T-cell (primary cell): ENCODE data around the gene TOM1L2. TPM values are rescaled to one million over a fixed set of nuclear protein-coding genes. Genes with fewer than 3 reads are reported as not detected.

ENCODE experiments used
- ATAC-seq, 4 experiments: fragments of 200-7000 bp in 3 of 4; fragments of 150-1000 bp in 1 of 4; cut with Tn5 transposase; replicated peaks in 1 of 4; 1 replicate in 3 of 4; 2 replicates in 1 of 4; pipeline ENCODE4 v1.10.0; 2021; ENCODE audit warnings: moderate library complexity in 3 of 4, mild to moderate bottlenecking in 2 of 4, moderate number of reproducible peaks in 1 of 4
- CTCF ChIA-PET, 2 donors: fragments of 300-600 bp; sonication (Branson Sonifier 250); formaldehyde crosslinking; loops; one replicate each; lab custom pipeline; 2022; ENCODE audit warnings: antibody characterized with exemption in 2 of 2; lab: Charles Lee
- POLR2A ChIA-PET, 2 donors: fragments of 300-600 bp; sonication (Branson Sonifier 250); formaldehyde crosslinking; loops; one replicate each; lab custom pipeline; 2022; ENCODE audit warnings: antibody characterized with exemption in 2 of 2; lab: Charles Lee
- DNase-seq, 35 experiments: peaks; one replicate each; pipeline versions ENCODE4 v3.0.0 to v3.0.0-alpha.2; 2013 to 2023
- H3K27ac ChIP-seq: one replicate; pipeline ENCODE4 v1.5.1; 2013; ENCODE audit warnings: low read length
- H3K27me3 ChIP-seq, 2 experiments: replicated peaks in 1 of 2; 1 replicate in 1 of 2; 2 replicates in 1 of 2; pipeline versions ENCODE4 v1.6.1 to v1.7.0; 2013; ENCODE audit warnings: low read length in 1 of 2, mixed read lengths in 1 of 2; ENCODE audit not compliant: control insufficient read depth in 2 of 2, insufficient read depth in 2 of 2; ENCODE audit errors: extremely low read depth in 1 of 2
- H3K36me3 ChIP-seq, 2 donors: 1 replicate in 1 of 2; 2 replicates in 1 of 2; pipeline versions ENCODE4 v1.6.1 to v1.7.0; 2013; ENCODE audit warnings: low read length in 1 of 2; ENCODE audit not compliant: control insufficient read depth in 2 of 2, insufficient read depth in 1 of 2; ENCODE audit errors: extremely low read depth in 1 of 2
- H3K4me1 ChIP-seq, 2 experiments: 1 replicate in 1 of 2; 2 replicates in 1 of 2; pipeline versions ENCODE4 v1.6.1 to v1.7.0; 2013; ENCODE audit warnings: low read length in 2 of 2, mixed read lengths in 1 of 2; ENCODE audit not compliant: insufficient read depth in 2 of 2, control insufficient read depth in 1 of 2; ENCODE audit errors: extremely low read depth in 1 of 2
- H3K4me3 ChIP-seq, 2 donors: 1 replicate in 1 of 2; 2 replicates in 1 of 2; pipeline versions ENCODE4 v1.5.1 to v1.7.0; 2013; ENCODE audit warnings: mild to moderate bottlenecking in 2 of 2, low read length in 1 of 2, moderate library complexity in 1 of 2; ENCODE audit not compliant: control insufficient read depth in 1 of 2; ENCODE audit errors: extremely low read depth in 1 of 2
- H3K9me3 ChIP-seq: 2 replicates; pipeline ENCODE4 v1.7.0; 2013
- H3K27ac Mint-ChIP-seq, 2 donors: one replicate each; pipeline ENCODE4 v1.8.0; 2020 to 2021; ENCODE audit warnings: mild to moderate bottlenecking in 2 of 2, mixed read lengths in 2 of 2
- H3K27me3 Mint-ChIP-seq, 2 donors: one replicate each; pipeline ENCODE4 v1.8.0; 2021 to 2022; ENCODE audit warnings: mixed read lengths in 2 of 2
- H3K36me3 Mint-ChIP-seq: one replicate; pipeline ENCODE4 v1.8.0; 2021; ENCODE audit warnings: mixed read lengths
- H3K4me1 Mint-ChIP-seq, 3 donors: one replicate each; pipeline ENCODE4 v1.8.0; 2020 to 2022; ENCODE audit warnings: mixed read lengths in 3 of 3, mild to moderate bottlenecking in 1 of 3
- H3K4me3 Mint-ChIP-seq, 3 donors: one replicate each; pipeline ENCODE4 v1.8.0; 2020 to 2022; ENCODE audit warnings: mild to moderate bottlenecking in 3 of 3, mixed read lengths in 3 of 3, moderate library complexity in 3 of 3
- H3K9me3 Mint-ChIP-seq, 3 donors: one replicate each; pipeline ENCODE4 v1.8.0; 2020 to 2022; ENCODE audit warnings: mixed read lengths in 3 of 3
- WGBS: methylation state at CpG from one replicate; pipeline ENCODE4 v1.1.5; 2013; ENCODE audit warnings: missing lambda C conversion rate; ENCODE audit not compliant: insufficient coverage; 5-methylcytosine and 5-hydroxymethylcytosine counted together
- total RNA-seq, 35 experiments: library from RNA in 6 of 35; stranded (reverse) in 6 of 35; fragments of 120-200 nt in 1 of 35; gene quantifications; one replicate each; pipeline versions ENCODE4 v1.2.1 to v1.2.4 and lab custom pipeline; 2013 to 2026

TOM1L2 gene
- total RNA-seq, 5 donors from 2014 or later (not counting 1 experiment from before 2014, with no cell fraction given): 57.5 to 71.5 (median 61.9) TPM

- 40% methylated on average over 3 of the region's 3 CpGs for WGBS
- Mint-ChIP-seq H3K4me1 (no peaks in the 10 kb centered on the region), H3K36me3 (no peaks in the 10 kb centered on the region), H3K4me3 (no peak overlapping the region), H3K27ac (no peak overlapping the region), H3K27me3 (no peaks in the 10 kb centered on the region), H3K9me3 (no peaks in the 10 kb centered on the region)
- no peaks in the 10 kb centered on the region for H3K36me3 ChIP-seq
- no peaks in the 10 kb centered on the region for H3K9me3 ChIP-seq
- no peaks in the 10 kb centered on the region for H3K27me3 ChIP-seq
- ATAC-seq (no peak), DNase-seq (peak in 1 of 35 experiments; percentile 16)
- H3K4me3 ChIP-seq: no peak overlapping the region
- ChIA-PET CTCF (no interaction called here), POLR2A (no interaction called here)
- H3K27ac ChIP-seq: no peak overlapping the region
- H3K4me1 ChIP-seq: no peaks in the 10 kb centered on the region
Observed at GRCh38 chr17:17985555-17985954, 13.4 kb upstream of the TOM1L2 start.

GRCh38 chr17:17985153-17985552, 13.0 kb upstream of the TOM1L2 start:
- ATAC-seq (no peak), DNase-seq (no peak)
- H3K36me3 Mint-ChIP-seq: no peaks in the 10 kb centered on the region
- no peaks in the 10 kb centered on the region for H3K4me1 Mint-ChIP-seq
- Histone ChIP-seq H3K4me1 (no peaks in the 10 kb centered on the region), H3K4me3 (no peak overlapping the region), H3K27ac (no peak overlapping the region), H3K27me3 (no peaks in the 10 kb centered on the region), H3K9me3 (no peaks in the 10 kb centered on the region), H3K36me3 (no peaks in the 10 kb centered on the region)
- no peaks in the 10 kb centered on the region for H3K9me3 Mint-ChIP-seq
- no peak overlapping the region for H3K4me3 Mint-ChIP-seq
- ChIA-PET POLR2A (no interaction called here), CTCF (interaction anchor here in 1 of 2 donors (0.5 kb wide), 1 partner anchor 94 kb away, joined by 3 read pairs; no protein-coding TSS in a partner anchor)
- no CpG with 5 or more reads among the region's 2 CpGs for WGBS
- H3K27ac Mint-ChIP-seq: no peak overlapping the region
- H3K27me3 Mint-ChIP-seq: no peaks in the 10 kb centered on the region

DNA sequence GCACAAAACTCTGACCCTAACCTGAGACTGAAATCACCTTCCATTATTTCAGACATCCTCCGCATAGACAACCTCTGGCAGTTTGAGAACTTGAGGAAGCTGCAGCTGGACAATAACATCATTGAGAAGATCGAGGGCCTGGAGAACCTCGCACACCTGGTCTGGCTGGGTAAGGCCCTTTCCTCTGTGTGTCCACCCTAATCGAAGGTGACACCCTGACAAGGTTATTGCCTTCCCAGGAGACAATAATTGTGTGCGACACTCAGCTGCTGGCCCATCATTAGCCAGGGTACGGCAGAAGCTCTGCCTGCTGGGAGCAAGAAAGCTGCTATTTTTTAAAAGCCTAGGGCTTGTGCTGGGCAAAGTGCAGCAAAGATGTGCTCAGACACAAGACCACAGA, 11.6 kb upstream of the TOM1L2 start:
- WGBS: 92% methylated on average over 5 of the region's 6 CpGs
- Histone ChIP-seq H3K27ac (no peak overlapping the region), H3K36me3 (no peaks in the 10 kb centered on the region), H3K27me3 (no peaks in the 10 kb centered on the region), H3K9me3 (no peaks in the 10 kb centered on the region), H3K4me1 (no peaks in the 10 kb centered on the region), H3K4me3 (no peak overlapping the region)
- no peaks in the 10 kb centered on the region for H3K36me3 Mint-ChIP-seq
- H3K4me1 Mint-ChIP-seq: no peaks in the 10 kb centered on the region
- H3K9me3 Mint-ChIP-seq: no peaks in the 10 kb centered on the region
- ChIA-PET CTCF (no interaction called here), POLR2A (no interaction called here)
- H3K27ac Mint-ChIP-seq: no peak overlapping the region
- no peak for DNase-seq
- no peaks in the 10 kb centered on the region for H3K27me3 Mint-ChIP-seq
- ATAC-seq: no peak
- no peak overlapping the region for H3K4me3 Mint-ChIP-seq

DNA sequence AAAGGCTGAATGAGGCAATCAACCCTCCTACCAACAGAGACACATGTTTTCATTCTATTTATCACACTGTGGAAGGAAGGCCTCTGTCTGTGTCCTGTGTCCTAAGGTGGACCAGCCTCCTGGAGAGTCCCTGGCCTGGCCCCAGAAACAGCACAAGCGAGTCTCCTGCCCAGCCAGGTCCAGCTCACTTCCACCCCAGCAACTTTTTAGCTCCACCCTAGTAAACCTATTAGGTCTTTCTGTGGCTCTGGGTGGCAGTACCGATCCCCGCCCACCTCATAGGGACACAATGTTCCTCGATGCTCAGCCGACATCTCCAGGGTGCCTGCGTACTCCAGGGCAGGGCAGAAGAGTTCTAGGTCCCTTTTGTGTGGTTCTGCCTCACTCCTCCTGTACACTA, 11.2 kb upstream of the TOM1L2 start:
- no peaks in the 10 kb centered on the region for H3K36me3 ChIP-seq
- Mint-ChIP-seq H3K9me3 (no peaks in the 10 kb centered on the region), H3K36me3 (no peaks in the 10 kb centered on the region), H3K27me3 (no peaks in the 10 kb centered on the region), H3K27ac (no peak overlapping the region), H3K4me3 (no peak overlapping the region), H3K4me1 (no peaks in the 10 kb centered on the region)
- no peaks in the 10 kb centered on the region for H3K4me1 ChIP-seq
- H3K9me3 ChIP-seq: no peaks in the 10 kb centered on the region
- WGBS: 95% methylated on average over 6 of the region's 6 CpGs
- ChIA-PET CTCF (interaction anchor here in 1 of 2 donors (0.8 kb wide), 1 partner anchor 1357 kb away, joined by 3 read pairs; no protein-coding TSS in a partner anchor), POLR2A (no interaction called here)
- no peak overlapping the region for H3K4me3 ChIP-seq
- no peaks in the 10 kb centered on the region for H3K27me3 ChIP-seq
- ATAC-seq (no peak), DNase-seq (no peak)
- no peak overlapping the region for H3K27ac ChIP-seq

DNA sequence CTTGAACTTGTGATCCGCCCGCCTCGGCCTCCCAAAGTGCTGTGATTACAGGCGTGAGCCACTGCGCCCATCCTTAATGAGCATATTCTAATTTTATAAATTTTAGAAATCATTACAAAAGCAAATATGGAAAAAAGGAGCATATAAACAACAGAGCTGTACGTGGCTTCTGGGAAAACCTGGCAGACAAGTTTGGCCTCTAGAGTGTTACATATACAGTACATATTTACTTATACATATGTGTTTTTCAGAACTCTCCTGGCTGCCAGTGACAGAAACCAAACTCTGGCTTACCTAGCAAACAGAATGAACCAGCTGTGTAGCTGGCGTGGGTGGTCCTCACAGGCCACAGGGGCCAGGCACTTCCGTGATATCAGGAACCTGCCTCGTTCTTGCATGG, 10.6 kb upstream of the TOM1L2 start:
- Mint-ChIP-seq H3K27ac (no peak overlapping the region), H3K27me3 (no peaks in the 10 kb centered on the region), H3K36me3 (no peaks in the 10 kb centered on the region), H3K4me1 (no peaks in the 10 kb centered on the region), H3K9me3 (no peaks in the 10 kb centered on the region), H3K4me3 (no peak overlapping the region)
- CTCF ChIA-PET: interaction anchor here in 1 of 2 donors (0.8 kb wide), 1 partner anchor 1356 kb away, joined by 3 read pairs; no protein-coding TSS in a partner anchor
- ATAC-seq: no peak
- H3K27ac ChIP-seq: no peak overlapping the region
- no peak overlapping the region for H3K4me3 ChIP-seq
- no peaks in the 10 kb centered on the region for H3K9me3 ChIP-seq
- no peaks in the 10 kb centered on the region for H3K4me1 ChIP-seq
- DNase-seq: no peak
- POLR2A ChIA-PET: no interaction called here
- H3K27me3 ChIP-seq: no peaks in the 10 kb centered on the region
- H3K36me3 ChIP-seq: no peaks in the 10 kb centered on the region
- WGBS: 100% methylated on average over 1 of the region's 9 CpGs

DNA sequence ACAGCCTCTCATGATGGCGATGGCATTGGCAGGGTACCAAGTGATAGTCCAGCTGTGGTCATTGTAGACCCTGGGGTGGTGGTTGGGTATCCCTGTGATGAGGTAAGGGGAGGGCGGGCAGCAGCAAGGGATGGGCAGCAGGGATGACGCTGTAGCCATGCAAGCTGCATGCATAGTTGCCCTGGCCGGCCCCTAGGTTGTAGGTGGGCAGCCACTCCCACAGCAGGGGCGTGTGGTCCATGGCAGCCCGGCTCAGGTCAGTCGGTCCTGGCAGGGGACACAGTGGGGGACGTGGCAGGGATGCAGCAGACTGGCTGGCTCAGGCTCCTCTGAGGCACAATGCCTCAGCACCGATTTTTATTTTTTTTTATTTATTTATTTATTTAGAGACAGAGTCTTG, 9.1 kb upstream of the TOM1L2 start:
- Histone ChIP-seq H3K4me3 (no peak overlapping the region), H3K27me3 (no peaks in the 10 kb centered on the region), H3K4me1 (no peaks in the 10 kb centered on the region), H3K27ac (no peak overlapping the region), H3K36me3 (no peaks in the 10 kb centered on the region), H3K9me3 (no peaks in the 10 kb centered on the region)
- H3K27ac Mint-ChIP-seq: no peak overlapping the region
- H3K27me3 Mint-ChIP-seq: no peaks in the 10 kb centered on the region
- no peak overlapping the region for H3K4me3 Mint-ChIP-seq
- no peak for DNase-seq
- CTCF ChIA-PET: no interaction called here
- POLR2A ChIA-PET: no interaction called here
- no peak for ATAC-seq
- 82% methylated on average over 8 of the region's 9 CpGs for WGBS
- H3K36me3 Mint-ChIP-seq: no peaks in the 10 kb centered on the region
- no peaks in the 10 kb centered on the region for H3K9me3 Mint-ChIP-seq
- no peaks in the 10 kb centered on the region for H3K4me1 Mint-ChIP-seq

GRCh38 chr17:17979778-17980177, 7.6 kb upstream of the TOM1L2 start:
- Mint-ChIP-seq H3K27ac (no peak overlapping the region), H3K27me3 (no peaks in the 10 kb centered on the region), H3K36me3 (no peaks in the 10 kb centered on the region), H3K4me3 (no peak overlapping the region), H3K4me1 (no peaks in the 10 kb centered on the region), H3K9me3 (no peaks in the 10 kb centered on the region)
- H3K4me3 ChIP-seq: no peak overlapping the region
- ATAC-seq (no peak), DNase-seq (no peak)
- no peaks in the 10 kb centered on the region for H3K4me1 ChIP-seq
- ChIA-PET POLR2A (no interaction called here), CTCF (no interaction called here)
- whole genome bisulfite sequencing: 40% methylated on average over 1 of the region's 3 CpGs
- no peaks in the 10 kb centered on the region for H3K9me3 ChIP-seq
- H3K27ac ChIP-seq: no peak overlapping the region
- H3K36me3 ChIP-seq: no peaks in the 10 kb centered on the region
- no peaks in the 10 kb centered on the region for H3K27me3 ChIP-seq
